HEK293T (cell line): ENCODE measurements around the gene RNF44.

Source experiments
- CTCF ChIA-PET: fragments of 350-600 bp; formaldehyde crosslinking; extraction: SDS; loops from one replicate; lab custom pipeline; 2021; ENCODE audit warnings: antibody characterized with exemption, inconsistent platforms; lab: Yijun Ruan, JAX
- POLR2A ChIA-PET: fragments of 350-600 bp; formaldehyde crosslinking; extraction: SDS; loops from one replicate; lab custom pipeline; 2020; ENCODE audit warnings: antibody characterized with exemption, inconsistent platforms; lab: Yijun Ruan, JAX
- DNase-seq: peaks from one replicate; pipeline ENCODE4 v3.0.0; 2012; ENCODE audit warnings: mixed read lengths; ENCODE audit errors: extremely low spot score
- ARNT ChIP-seq: fragments of 450-650 bp; IDR thresholded peaks from 2 replicates; pipeline ENCODE4 v1.6.1; 2017; ENCODE audit warnings: mild to moderate bottlenecking
- BHLHE40 ChIP-seq: fragments of 450-650 bp; IDR thresholded peaks from 2 replicates; pipeline ENCODE4 v1.6.1; 2016; ENCODE audit warnings: mild to moderate bottlenecking, moderate library complexity, borderline replicate concordance
- CTBP1 ChIP-seq: fragments of 450-650 bp; IDR thresholded peaks from 2 replicates; pipeline ENCODE4 v1.6.1; 2016; ENCODE audit warnings: borderline replicate concordance
- ELF4 ChIP-seq: fragments of 450-650 bp; IDR thresholded peaks from 2 replicates; pipeline ENCODE4 v1.6.1; 2017; ENCODE audit warnings: antibody characterized with exemption
- FOXA1 ChIP-seq: fragments of 450-650 bp; IDR thresholded peaks from 2 replicates; pipeline ENCODE4 v1.6.1; 2016; ENCODE audit warnings: mild to moderate bottlenecking
- FOXK2 ChIP-seq: fragments of 450-650 bp; IDR thresholded peaks from 2 replicates; pipeline ENCODE4 v1.6.1; 2016; ENCODE audit warnings: mild to moderate bottlenecking
- FOXM1 ChIP-seq: fragments of 450-650 bp; IDR thresholded peaks from 2 replicates; pipeline ENCODE4 v1.6.1; 2017; ENCODE audit warnings: mild to moderate bottlenecking, borderline replicate concordance
- HDGF ChIP-seq: fragments of 450-650 bp; IDR thresholded peaks from 2 replicates; pipeline ENCODE4 v1.6.1; 2017; ENCODE audit warnings: antibody characterized with exemption, borderline replicate concordance
- L3MBTL2 ChIP-seq: fragments of 450-650 bp; conservative IDR thresholded peaks from 2 replicates; pipeline ENCODE4 v1.6.1; 2016; ENCODE audit warnings: mild to moderate bottlenecking
- LEF1 ChIP-seq: fragments of 450-650 bp; IDR thresholded peaks from 2 replicates; pipeline ENCODE4 v1.6.1; 2017; ENCODE audit warnings: mild to moderate bottlenecking, borderline replicate concordance
- NFRKB ChIP-seq: fragments of 450-650 bp; IDR thresholded peaks from 2 replicates; pipeline ENCODE4 v1.6.1; 2016; ENCODE audit warnings: mild to moderate bottlenecking, moderate library complexity
- PKNOX1 ChIP-seq: fragments of 450-650 bp; IDR thresholded peaks from 2 replicates; pipeline ENCODE4 v1.6.1; 2016
- SP1 ChIP-seq: fragments of 450-650 bp; IDR thresholded peaks from 2 replicates; pipeline ENCODE4 v1.6.1; 2017
- SUZ12 ChIP-seq: fragments of 450-650 bp; IDR thresholded peaks from 2 replicates; pipeline ENCODE4 v1.6.1; 2016; ENCODE audit warnings: mild to moderate bottlenecking
- TARDBP ChIP-seq: fragments of 450-650 bp; IDR thresholded peaks from 2 replicates; pipeline ENCODE4 v1.6.1; 2016
- ZNF384 ChIP-seq: fragments of 450-650 bp; IDR thresholded peaks from 2 replicates; pipeline ENCODE4 v1.6.1; 2016

RNF44 gene

DNA sequence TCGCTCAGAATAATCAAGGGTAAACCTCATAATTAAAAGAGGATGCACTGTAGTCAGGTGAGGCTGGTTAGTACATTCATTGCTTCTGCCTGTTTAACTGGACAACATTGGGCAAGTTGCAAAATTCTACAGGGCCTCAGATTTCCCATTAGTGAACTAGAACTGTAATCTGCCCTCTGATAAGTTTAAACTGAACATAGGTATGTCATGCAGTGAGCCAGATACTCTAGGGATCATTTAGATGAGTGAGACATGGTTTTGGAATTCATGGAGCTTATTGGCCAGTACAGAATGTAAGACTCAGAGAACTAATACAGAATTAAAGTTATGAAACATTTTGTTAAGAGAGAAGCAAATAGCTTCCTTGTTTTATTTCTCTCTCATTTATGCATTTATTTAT is 35.9 kb downstream of the RNF44 start:
- no peak for DNase-seq
- ChIA-PET CTCF (no interaction called here), POLR2A (no interaction called here)
- TF ChIP-seq SUZ12, result no peak
- TF ChIP-seq FOXM1, result no peak
- no peak for TF ChIP-seq NFRKB
- no peak for TF ChIP-seq PKNOX1
- no peak for TF ChIP-seq FOXA1
- no peak for TF ChIP-seq TARDBP
- no peak for TF ChIP-seq HDGF
- TF ChIP-seq L3MBTL2, result no peak

- TF ChIP-seq FOXK2 (no peak), FOXA1 (no peak), HDGF (no peak), ELF4 (no peak), CTBP1 (no peak), PKNOX1 (no peak), BHLHE40 (no peak), LEF1 (no peak)
- DNase-seq, result no peak
- CTCF ChIA-PET, result no interaction called here
- POLR2A ChIA-PET, result interaction anchor here (1.1 kb wide), 1 partner anchor 37 kb away, joined by 3 read pairs; the partner anchor contains the start of gene RNF44
These were observed 36.7 kb downstream of the RNF44 start for GRCh38 chr5:176500511-176500910.

DNA sequence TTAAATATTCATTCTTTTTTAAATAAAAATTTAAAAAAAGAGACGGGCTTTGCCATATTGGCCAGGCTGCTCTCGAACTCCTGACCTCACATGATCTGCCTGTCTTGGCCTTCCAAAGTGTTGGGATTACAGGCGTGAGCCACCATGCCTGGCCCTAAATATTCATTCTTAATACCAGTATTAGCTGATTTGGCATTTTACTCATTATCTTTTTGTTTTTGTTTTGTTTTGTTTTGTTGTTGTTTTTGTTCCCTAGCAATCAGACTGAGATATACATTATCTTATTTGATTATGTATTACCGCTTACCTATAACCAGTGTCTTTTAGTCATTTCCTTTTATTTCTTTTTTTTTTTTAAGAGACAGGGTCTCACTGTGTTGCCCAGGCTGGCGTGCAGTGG is 37.9 kb downstream of the RNF44 start:
- ChIA-PET CTCF (no interaction called here), POLR2A (interaction anchor here (1.1 kb wide), 1 partner anchor 38 kb away, joined by 3 read pairs; the partner anchor contains the start of gene RNF44)
- no peak for DNase-seq
- TF ChIP-seq LEF1 (no peak), PKNOX1 (no peak), SP1 (no peak), HDGF (no peak), FOXA1 (no peak), ZNF384 (no peak), SUZ12 (no peak), FOXK2 (no peak), FOXM1 (no peak), TARDBP (no peak), ARNT (no peak), NFRKB (no peak), L3MBTL2 (no peak), ELF4 (no peak)

GRCh38 chr5:176497852-176498251 is 39.4 kb downstream of the RNF44 start:
- POLR2A ChIA-PET, result no interaction called here
- DNase-seq, result no peak
- CTCF ChIA-PET, result no interaction called here
- no peak for TF ChIP-seq TARDBP
- no peak for TF ChIP-seq ZNF384
- TF ChIP-seq FOXA1, result no peak
- no peak for TF ChIP-seq SUZ12
- no peak for TF ChIP-seq HDGF
- no peak for TF ChIP-seq NFRKB
- no peak for TF ChIP-seq PKNOX1
- no peak for TF ChIP-seq ARNT
- TF ChIP-seq ELF4, result no peak

DNA sequence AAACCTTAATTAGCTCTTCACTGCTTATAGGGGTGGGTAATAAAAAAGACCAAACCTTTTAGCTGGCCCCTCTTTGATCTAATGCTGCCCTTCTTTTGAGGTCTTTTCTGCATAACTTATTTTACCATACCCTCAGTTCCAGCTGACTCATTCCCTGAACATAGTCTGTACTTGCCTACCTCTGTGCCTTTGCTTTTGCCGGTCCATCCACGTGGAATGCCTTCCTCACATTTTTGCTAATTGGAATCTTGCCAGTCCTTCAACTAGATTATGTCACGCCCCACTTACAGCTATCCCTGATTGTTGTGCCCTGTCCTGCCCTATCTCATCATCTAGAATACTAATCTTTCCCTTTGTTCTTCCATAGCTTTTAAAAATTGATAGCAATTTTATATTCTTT is 44.8 kb downstream of the RNF44 start:
- ChIA-PET CTCF (no interaction called here), POLR2A (no interaction called here)
- no peak for DNase-seq
- TF ChIP-seq PKNOX1 (no peak), FOXK2 (no peak), L3MBTL2 (no peak), ZNF384 (no peak), SP1 (no peak), ARNT (no peak), FOXM1 (no peak), TARDBP (no peak), ELF4 (no peak), LEF1 (no peak), CTBP1 (no peak), HDGF (no peak), SUZ12 (no peak), BHLHE40 (no peak)

- ChIA-PET CTCF (no interaction called here), POLR2A (no interaction called here)
- DNase-seq, result no peak
- TF ChIP-seq BHLHE40 (no peak), TARDBP (no peak), L3MBTL2 (no peak), CTBP1 (no peak), HDGF (no peak), ARNT (no peak), SUZ12 (no peak), PKNOX1 (no peak), ELF4 (no peak), FOXK2 (no peak), LEF1 (no peak), NFRKB (no peak), FOXM1 (no peak), FOXA1 (no peak), ZNF384 (no peak), SP1 (no peak)
These were observed 45.3 kb downstream of the RNF44 start for GRCh38 chr5:176491901-176492300.
